WI38 (cell line): Measurements from ENCODE around the gene DDX23.

Experiments used
- H3K4me3 ChIP-seq: 2 replicates; pipeline ENCODE4 v1.5.1; 2011; ENCODE audit warnings: low read depth, mild to moderate bottlenecking, control low read depth, low read length
- CTCF ChIP-seq: IDR thresholded peaks from 2 replicates; pipeline ENCODE4 v1.5.1; 2012; ENCODE audit warnings: low read depth, mild to moderate bottlenecking, control low read depth, low read length

The DDX23 gene

GRCh38 chr12:48873096-48873495, 21.1 kb upstream of the DDX23 start:
- H3K4me3 ChIP-seq, result no peak overlapping the region
- no peak for TF ChIP-seq CTCF

- no peak for TF ChIP-seq CTCF
- no peak overlapping the region for H3K4me3 ChIP-seq
Measured at GRCh38 chr12:48869191-48869590, 17.2 kb upstream of the DDX23 start.

- no peak for TF ChIP-seq CTCF
- no peak overlapping the region for H3K4me3 ChIP-seq
Measured at GRCh38 chr12:48868451-48868850, 16.5 kb upstream of the DDX23 start.

GRCh38 chr12:48866052-48866711, 14.2 kb upstream of the DDX23 start:
- no peak for TF ChIP-seq CTCF
- peak overlapping the region; percentile 68 for H3K4me3 ChIP-seq

GRCh38 chr12:48865281-48866051, 13.5 kb upstream of the DDX23 start, which contains the start of gene RND1:
RND1 (minus strand) TSS chr12:48865870; CDS start chr12:48865767, 103 bp downstream.
- no peak for TF ChIP-seq CTCF
- peak within 1 kb of the TSS; percentile 68 for H3K4me3 ChIP-seq

- TF ChIP-seq CTCF, result no peak
Measured at GRCh38 chr12:48863291-48863690, 11.3 kb upstream of the DDX23 start.

GRCh38 chr12:48862760-48863159, 10.8 kb upstream of the DDX23 start:
- H3K4me3 ChIP-seq, result no peak overlapping the region
- TF ChIP-seq CTCF, result no peak

More at GRCh38 chr12:48863291-48863690, 11.3 kb upstream of the DDX23 start:
- no peak overlapping the region for H3K4me3 ChIP-seq
